Activated naive CD4-positive, alpha-beta T cell treated with Interleukin-2 at 50 U/mL for 16 hours (primary cell): ENCODE data around the gene TOR4A.
A peak's percentile ranks its signal among the peaks of the same experiment; 100 is the strongest.

Experiments
- DNase-seq: peaks from one replicate; pipeline ENCODE4 v3.0.0-alpha.2; 2020

TOR4A gene

GRCh38 chr9:137273095-137273490, 4.4 kb upstream of the TOR4A start:
- DNase-seq, result no peak

DNA sequence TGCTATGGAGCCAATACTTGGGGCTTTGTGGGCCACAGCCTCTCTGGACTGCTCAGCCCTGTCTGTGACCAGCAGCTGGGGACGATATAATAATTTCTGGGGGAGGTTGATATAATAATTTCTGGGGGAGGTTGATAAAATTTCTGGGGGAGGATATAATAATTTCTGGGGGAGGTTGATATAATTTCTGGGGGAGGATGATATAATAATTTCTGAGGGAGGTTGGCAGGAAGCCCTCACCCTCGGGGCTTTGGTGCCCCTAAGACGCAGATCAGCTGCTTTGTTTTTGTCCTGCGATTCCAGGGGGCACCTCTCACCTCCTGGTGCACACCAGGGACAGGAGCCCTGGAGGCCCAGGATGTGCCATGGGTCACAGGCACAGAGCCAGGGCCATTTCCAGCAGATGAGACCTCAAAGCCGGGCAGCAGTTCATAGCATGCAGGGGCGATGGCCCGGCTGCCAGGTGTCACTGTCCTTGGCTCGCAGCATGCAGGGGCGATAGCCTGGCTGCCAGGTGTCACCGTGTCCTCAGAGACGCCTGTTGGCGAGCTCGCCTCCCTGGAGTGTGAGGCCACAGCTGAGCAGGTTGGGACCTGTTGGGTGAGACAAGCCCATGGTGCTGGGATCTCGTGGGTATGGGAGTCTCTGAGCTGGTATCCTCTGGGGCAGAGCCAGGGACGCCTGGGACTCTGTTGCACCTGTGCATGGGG, 3.8 kb upstream of the TOR4A start:
- no peak for DNase-seq

- no peak for DNase-seq
These were observed 2.3 kb upstream of the TOR4A start for GRCh38 chr9:137275203-137275587.

GRCh38 chr9:137275588-137276472, 1.7 kb upstream of the TOR4A start:
- no peak for DNase-seq

DNA sequence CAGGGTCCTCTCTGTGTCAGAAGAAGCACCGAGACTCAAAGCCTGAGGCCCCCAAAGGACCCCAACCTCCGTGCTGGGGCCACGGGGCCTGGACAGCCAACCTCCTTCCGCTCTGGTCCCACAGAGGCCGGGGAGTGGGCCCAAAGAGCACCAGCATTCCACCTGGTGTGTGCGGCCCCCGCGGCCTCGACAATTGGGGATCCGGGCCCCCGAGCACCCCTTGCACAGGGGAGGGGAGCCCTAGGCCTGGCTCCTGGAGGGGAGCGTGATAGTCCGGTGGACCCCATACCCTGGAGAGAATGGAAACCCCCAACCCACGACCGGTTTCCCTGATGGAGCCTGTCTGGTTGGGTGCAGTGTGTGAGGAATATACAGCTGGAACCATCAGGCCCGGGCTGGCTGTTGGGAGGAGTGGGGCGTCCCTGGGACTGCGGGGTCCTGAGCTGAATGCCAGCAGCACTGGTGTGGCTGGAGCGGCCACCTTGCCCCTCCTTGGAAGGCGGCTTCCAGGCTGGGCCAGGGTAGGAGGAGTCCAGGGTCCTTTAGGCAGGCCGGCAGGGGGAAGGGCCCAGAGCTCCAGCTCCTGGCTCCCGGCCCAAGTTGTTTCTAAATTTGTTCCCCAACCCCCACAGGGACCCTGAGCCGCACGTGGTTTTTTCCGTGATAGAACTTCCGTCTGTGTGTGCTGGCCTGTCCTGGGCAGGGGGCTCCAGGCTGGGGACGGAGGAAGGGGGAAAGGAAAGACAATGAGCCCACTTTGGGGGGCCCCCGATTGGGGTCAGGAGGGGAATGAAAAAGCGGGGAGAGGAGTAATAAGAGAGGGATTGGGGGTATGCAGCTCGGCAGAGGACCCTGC, 825 bp upstream of the TOR4A start:
- no peak for DNase-seq

GRCh38 chr9:137278061-137278701, 655 bp downstream of the TOR4A start:
- DNase-seq, result no peak

DNA sequence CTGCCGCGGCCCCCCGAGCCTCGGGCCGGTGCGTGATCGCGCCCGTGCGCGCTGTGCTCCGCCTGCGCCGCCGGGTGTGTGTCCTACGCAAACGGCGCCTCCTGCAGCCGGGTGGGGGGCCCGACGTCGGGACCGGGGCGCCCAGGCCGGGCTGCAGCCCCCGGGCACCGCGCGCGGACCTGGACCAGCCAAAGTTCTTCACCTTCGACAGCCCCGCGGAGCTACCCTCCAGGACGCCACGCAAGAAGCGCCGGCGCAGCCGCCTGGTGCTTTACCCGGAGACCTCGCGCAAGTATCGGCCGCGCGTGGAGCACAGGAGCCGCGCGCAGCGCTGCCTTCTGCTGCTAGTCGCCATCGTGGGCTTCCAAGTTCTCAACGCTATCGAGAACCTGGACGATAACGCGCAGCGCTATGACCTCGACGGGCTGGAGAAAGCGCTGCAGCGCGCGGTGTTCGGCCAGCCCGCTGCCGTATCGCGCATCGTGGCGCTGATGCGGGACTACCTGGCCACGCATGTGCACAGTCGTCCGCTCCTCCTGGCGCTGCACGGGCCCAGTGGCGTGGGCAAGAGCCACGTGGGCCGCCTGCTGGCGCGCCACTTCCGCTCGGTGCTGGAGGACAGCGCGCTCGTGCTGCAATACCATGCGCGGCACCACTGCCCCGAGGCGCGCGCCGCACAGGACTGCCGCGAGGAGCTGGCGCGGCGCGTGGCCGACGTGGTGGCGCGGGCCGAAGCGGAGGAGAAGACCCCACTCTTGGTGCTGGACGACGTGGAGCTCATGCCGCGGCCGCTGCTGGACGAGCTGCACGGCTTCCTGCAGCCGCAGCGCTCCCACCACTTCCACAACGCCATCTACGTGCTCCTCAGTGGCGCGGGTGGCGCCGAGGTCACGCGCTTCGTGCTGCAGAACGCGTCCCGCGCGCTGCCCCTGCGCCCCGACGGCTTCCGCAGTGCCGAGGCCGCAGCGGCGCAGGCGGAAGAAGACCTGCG, 1.5 kb downstream of the TOR4A start:
- DNase-seq, result no peak

- DNase-seq, result no peak
These were observed 2.4 kb downstream of the TOR4A start for GRCh38 chr9:137279741-137280473.

DNA sequence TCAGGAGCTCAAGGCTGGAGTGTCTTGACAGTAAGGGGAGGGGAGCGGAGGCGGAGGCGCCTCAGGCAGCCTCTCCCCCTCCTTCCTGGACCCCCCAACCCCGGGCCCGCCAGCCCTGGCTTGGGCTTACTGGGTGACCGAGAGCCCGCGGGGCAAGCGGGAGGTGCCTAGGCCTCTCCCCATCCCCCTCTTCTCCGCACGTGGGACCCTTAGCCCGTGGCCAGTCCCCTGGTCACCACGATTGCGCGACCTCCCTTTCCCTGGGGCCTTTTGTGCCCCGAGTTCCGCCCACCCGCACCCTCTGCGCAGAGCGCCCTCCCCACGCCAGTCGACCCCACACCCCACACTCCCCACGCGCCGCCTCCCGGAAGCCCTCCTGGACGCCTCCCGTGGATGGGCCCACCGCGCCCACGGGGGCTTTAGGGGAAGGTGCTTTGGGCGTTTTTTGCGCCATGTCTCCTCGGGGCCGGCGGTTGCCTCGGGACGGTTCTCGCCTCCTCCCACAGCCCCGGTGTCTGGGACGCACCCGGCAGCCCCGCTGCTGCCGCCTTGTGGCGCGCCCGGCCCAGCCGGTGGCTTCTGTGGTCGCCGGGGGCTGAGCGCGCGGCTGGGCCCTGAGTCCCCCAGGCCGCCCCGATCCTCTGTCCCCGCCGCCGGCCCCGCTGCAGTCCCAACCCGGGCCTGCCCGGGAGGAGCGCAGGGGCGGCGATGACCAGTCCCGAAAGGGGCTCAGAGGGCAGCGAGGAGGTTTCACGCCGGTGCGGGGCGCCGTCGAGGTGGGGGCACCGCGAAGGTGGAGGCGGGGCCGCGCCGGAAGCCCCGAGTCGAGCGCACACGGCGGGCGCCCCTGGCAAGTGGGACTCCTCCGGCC, 3.2 kb downstream of the TOR4A start:
- DNase-seq, result no peak

DNA sequence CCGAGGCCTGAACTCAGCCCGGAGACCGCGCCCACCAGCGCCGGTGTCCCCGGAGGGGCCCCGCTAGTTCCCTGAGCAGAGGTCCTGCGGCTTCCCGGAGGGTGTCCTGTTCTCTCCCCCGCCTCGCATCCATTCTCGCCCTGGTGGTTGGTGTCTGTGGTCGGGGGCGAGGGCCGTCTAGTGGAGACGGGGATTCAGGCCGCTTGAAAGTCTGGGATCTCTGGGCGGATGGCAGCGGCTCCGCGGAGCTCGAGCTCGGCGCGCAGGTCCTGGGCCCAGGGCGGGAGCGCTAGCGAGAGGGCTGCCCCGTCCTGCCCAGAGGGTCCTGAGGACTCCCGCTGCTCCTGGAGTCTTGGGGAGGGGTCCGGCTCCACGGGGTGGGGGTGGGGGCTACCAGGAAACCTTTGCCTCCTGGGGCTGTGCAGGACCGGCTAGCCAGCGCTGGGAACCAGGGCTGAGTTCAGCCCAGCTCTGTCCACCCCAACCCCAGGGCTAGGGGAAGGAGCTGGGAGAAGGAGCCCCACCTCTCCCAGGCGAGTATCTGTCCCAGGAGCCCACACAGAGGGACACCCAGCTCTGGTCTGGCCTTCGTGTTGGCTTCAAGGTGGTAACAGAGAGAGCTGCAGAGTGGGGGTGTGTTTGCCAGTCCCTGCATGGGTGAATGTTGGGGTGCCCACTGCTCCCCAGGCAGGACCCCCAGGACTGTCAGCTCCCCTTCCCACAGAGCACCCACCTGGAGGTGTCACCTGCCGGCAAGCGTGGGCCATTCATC, 4.0 kb downstream of the TOR4A start:
- DNase-seq, result no peak

GRCh38 chr9:137286975-137287383, 9.5 kb downstream of the TOR4A start:
- no peak for DNase-seq

DNA sequence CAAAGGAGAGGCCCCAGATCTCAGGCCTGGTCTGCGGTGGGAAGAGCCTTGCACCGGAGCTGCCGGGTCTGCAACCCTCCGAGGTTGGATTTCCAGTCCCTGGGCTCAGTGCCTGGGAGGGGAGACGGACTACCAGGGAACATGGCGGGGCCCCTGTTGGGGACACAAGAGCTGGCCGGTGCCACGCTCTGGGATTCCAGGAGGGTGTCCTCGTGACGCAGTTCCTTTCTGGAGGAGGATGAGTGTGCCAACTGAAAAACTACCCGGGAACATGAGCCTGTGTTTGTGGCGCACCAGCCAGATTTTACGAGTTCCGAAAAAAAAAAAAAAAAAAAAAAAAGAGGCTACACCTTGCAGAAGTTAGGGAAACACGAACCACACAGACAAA, 15.6 kb downstream of the TOR4A start:
- no peak for DNase-seq

DNA sequence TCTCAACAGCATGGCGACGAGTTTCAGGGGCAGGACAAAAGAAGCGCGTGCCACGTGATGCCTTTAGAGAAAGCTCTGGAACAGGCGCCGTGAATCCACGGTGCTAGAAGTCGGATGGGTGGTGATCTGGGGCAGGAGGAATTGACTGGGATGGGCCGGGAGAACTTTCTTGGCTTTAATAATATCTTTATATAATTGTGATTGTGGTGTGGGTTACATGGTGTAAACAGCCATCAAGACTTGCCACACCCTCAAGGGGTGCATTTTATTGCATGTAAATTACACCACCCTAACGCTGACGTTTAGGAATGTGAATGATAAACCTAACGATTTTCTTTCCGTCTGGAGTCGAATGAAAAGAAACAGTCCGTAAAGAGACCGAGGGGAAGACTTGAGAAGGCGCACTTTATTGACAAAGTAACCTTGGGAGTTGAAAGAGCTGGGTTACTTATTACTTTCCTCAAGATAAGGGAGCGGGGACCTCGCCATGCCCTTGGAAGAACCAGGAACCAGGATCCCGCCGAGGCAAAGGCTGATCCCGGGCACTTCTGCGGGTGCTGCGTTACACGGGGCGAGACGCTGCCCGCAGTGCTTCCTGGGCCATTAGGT, 16.1 kb downstream of the TOR4A start:
- DNase-seq, result no peak

DNA sequence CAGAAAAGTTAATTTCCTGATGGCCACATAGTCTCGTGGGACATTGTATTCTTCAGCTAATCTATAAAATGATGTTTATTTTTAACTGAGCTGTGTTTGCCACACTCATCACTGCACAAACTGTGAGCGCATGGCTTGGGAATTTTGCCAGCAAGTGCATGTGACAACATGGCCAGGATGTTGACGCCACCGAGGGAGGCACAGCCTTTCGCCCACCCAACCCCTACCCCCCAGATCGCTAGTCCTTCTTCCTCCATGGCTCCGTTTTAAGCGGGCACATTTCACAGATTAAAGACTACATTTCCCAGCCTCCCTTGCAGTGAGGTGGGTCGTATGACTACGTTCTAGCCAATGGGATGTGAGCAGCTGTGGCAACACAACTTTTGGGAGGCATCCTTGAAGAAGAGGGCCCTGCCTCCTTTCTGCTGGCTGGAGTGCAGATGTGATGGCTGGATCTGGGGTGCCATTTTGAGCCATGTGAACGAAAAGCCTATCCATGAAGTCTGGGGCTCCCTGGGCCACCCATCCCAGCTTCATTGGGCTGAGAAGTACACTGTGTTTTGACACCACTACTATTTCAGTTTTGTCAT, 16.7 kb downstream of the TOR4A start:
- DNase-seq, result no peak

GRCh38 chr9:137294681-137295237, 17.2 kb downstream of the TOR4A start:
- DNase-seq, result no peak

- peak; percentile 55 for DNase-seq
These were observed 17.8 kb downstream of the TOR4A start for GRCh38 chr9:137295238-137295811.
